Endothelial cell (in vitro differentiated cells): ENCODE results near the gene DPYSL3. TPM values are rescaled to one million over a fixed set of nuclear protein-coding genes. Genes with fewer than 3 reads are reported as not detected.

Source experiments
- DNase-seq: peaks from one replicate; pipeline ENCODE4 v3.0.0; 2021; ENCODE audit warnings: low spot score
- H3K27ac Mint-ChIP-seq: one replicate; pipeline ENCODE4 v1.8.0; 2021; ENCODE audit warnings: mixed read lengths, inconsistent platforms; ENCODE audit not compliant: unreplicated experiment
- H3K27me3 Mint-ChIP-seq: one replicate; pipeline ENCODE4 v1.8.0; 2021; ENCODE audit warnings: mild to moderate bottlenecking, moderate library complexity, mixed read lengths, inconsistent platforms; ENCODE audit not compliant: unreplicated experiment
- H3K36me3 Mint-ChIP-seq: one replicate; pipeline ENCODE4 v1.8.0; 2021; ENCODE audit warnings: mild to moderate bottlenecking, low read depth, mixed read lengths, inconsistent platforms; ENCODE audit not compliant: unreplicated experiment
- H3K4me1 Mint-ChIP-seq: one replicate; pipeline ENCODE4 v1.8.0; 2021; ENCODE audit warnings: mild to moderate bottlenecking, mixed read lengths, inconsistent platforms; ENCODE audit not compliant: unreplicated experiment
- H3K4me3 Mint-ChIP-seq: one replicate; pipeline ENCODE4 v1.8.0; 2021; ENCODE audit warnings: mild to moderate bottlenecking, mixed read lengths, inconsistent platforms; ENCODE audit not compliant: unreplicated experiment
- H3K9me3 Mint-ChIP-seq: one replicate; pipeline ENCODE4 v1.8.0; 2021; ENCODE audit warnings: mixed read lengths, inconsistent platforms; ENCODE audit not compliant: unreplicated experiment
- total RNA-seq: library from RNA; stranded (reverse); fragmentation: NEBNext Ultra II Directional; extraction: Animal tissue kit (Norgen Biotek cat#: 25700); gene quantifications from one replicate; pipeline ENCODE4 v1.2.1, GENCODE V29; 2021; ENCODE audit not compliant: unreplicated experiment
- TF ChIP-seq, protein P1 (sequence below): fragments of 200-600 bp; sonication (generic); IDR thresholded peaks from one replicate; pipeline ENCODE4 v1.5.0; 2021; ENCODE audit warnings: antibody characterized with exemption; ENCODE audit not compliant: unreplicated experiment

DPYSL3 gene
- total RNA-seq, 1 donor from 2014 or later, result 27.6 TPM

GRCh38 chr5:147348046-147348445 is 161.8 kb downstream of the DPYSL3 start:
- no peaks in the 10 kb centered on the region for H3K36me3 Mint-ChIP-seq
- no peaks in the 10 kb centered on the region for H3K4me1 Mint-ChIP-seq
- H3K27ac Mint-ChIP-seq, result no peak overlapping the region
- no peaks in the 10 kb centered on the region for H3K27me3 Mint-ChIP-seq
- no peak overlapping the region for H3K4me3 Mint-ChIP-seq
- H3K9me3 Mint-ChIP-seq, result no peaks in the 10 kb centered on the region
- TF ChIP-seq, protein P1, sequence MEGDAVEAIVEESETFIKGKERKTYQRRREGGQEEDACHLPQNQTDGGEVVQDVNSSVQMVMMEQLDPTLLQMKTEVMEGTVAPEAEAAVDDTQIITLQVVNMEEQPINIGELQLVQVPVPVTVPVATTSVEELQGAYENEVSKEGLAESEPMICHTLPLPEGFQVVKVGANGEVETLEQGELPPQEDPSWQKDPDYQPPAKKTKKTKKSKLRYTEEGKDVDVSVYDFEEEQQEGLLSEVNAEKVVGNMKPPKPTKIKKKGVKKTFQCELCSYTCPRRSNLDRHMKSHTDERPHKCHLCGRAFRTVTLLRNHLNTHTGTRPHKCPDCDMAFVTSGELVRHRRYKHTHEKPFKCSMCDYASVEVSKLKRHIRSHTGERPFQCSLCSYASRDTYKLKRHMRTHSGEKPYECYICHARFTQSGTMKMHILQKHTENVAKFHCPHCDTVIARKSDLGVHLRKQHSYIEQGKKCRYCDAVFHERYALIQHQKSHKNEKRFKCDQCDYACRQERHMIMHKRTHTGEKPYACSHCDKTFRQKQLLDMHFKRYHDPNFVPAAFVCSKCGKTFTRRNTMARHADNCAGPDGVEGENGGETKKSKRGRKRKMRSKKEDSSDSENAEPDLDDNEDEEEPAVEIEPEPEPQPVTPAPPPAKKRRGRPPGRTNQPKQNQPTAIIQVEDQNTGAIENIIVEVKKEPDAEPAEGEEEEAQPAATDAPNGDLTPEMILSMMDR, result no peak
- DNase-seq, result no peak

- no peaks in the 10 kb centered on the region for H3K4me1 Mint-ChIP-seq
- no peaks in the 10 kb centered on the region for H3K27me3 Mint-ChIP-seq
- H3K9me3 Mint-ChIP-seq, result no peaks in the 10 kb centered on the region
- DNase-seq, result no peak
- no peaks in the 10 kb centered on the region for H3K36me3 Mint-ChIP-seq
- H3K27ac Mint-ChIP-seq, result no peak overlapping the region
- H3K4me3 Mint-ChIP-seq, result no peak overlapping the region
- TF ChIP-seq, protein P1, result no peak
Observed at GRCh38 chr5:147346006-147346561, 163.8 kb downstream of the DPYSL3 start.

GRCh38 chr5:147344861-147345260 is 165.0 kb downstream of the DPYSL3 start:
- Mint-ChIP-seq H3K4me1 (no peaks in the 10 kb centered on the region), H3K36me3 (no peaks in the 10 kb centered on the region), H3K27ac (no peak overlapping the region), H3K27me3 (no peaks in the 10 kb centered on the region), H3K9me3 (no peaks in the 10 kb centered on the region), H3K4me3 (no peak overlapping the region)
- TF ChIP-seq, protein P1, result no peak
- no peak for DNase-seq

- DNase-seq, result no peak
- H3K4me3 Mint-ChIP-seq, result no peak overlapping the region
- TF ChIP-seq, protein P1, result no peak
- H3K9me3 Mint-ChIP-seq, result no peaks in the 10 kb centered on the region
- no peak overlapping the region for H3K27ac Mint-ChIP-seq
- no peaks in the 10 kb centered on the region for H3K36me3 Mint-ChIP-seq
- H3K27me3 Mint-ChIP-seq, result no peaks in the 10 kb centered on the region
- no peaks in the 10 kb centered on the region for H3K4me1 Mint-ChIP-seq
Observed at GRCh38 chr5:147341345-147341744, 168.5 kb downstream of the DPYSL3 start.

DNA sequence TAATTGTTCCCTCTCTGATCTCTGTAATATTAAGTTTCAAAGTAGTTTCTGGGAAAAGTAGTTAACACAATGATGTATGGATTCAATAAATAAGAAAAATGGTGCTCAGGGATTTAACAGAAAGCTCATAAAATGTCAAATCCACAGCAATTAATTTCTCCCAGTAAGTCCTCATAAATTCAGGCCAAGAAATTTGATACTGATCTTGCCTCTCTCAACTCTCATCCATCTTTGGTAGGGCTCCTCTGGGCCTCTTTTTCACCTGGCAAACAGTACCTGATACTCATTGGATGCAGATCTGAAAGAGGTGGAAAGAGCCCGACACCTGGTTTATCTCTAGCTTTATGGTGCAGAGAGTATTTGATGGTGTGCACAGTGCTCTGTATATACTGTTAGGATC is 168.9 kb downstream of the DPYSL3 start:
- Mint-ChIP-seq H3K4me1 (no peaks in the 10 kb centered on the region), H3K36me3 (no peaks in the 10 kb centered on the region), H3K4me3 (no peak overlapping the region), H3K27me3 (no peaks in the 10 kb centered on the region), H3K9me3 (no peaks in the 10 kb centered on the region), H3K27ac (no peak overlapping the region)
- DNase-seq, result no peak
- TF ChIP-seq, protein P1, result no peak
